ENCODE measurements around the gene SCP2D1. TPM values are rescaled to one million over a fixed set of nuclear protein-coding genes. Genes with fewer than 3 reads are reported as not detected.

The SCP2D1 gene
- polyA plus RNA-seq, 1 of the 3 experiments (the other 2 are of a cell fraction), result not detected

DNA sequence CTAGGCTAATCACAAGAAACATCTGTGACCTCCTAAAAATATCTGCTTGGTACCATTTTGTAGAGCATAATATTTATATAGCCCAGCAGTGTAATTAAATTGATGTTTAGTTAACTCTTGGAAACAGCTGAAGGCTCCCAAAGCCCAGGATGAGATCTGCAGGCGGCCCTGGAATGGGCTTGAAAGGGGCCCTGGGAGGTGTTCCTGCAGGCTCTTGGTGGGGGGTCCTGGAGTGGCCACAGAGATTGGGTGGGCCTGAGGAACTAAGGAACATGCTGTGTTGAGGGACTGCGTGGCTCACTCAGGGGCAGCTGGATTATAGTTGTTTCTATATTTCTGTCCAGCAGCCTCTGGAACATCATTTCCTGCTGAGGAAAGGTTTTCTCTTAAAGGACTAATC is 9.2 kb downstream of the SCP2D1 start:
- ChIA-PET POLR2A (no interaction called here), CTCF (no interaction called here)
- no peaks in the 10 kb centered on the region for H3F3A ChIP-seq (replicated peaks; ENCODE audit: insufficient read depth)
- no peak for DNase-seq
- no peaks in the 10 kb centered on the region; the same call in 1 of the 2 replicates for H3K27me3 ChIP-seq (ENCODE audit: insufficient read depth)
- H2AFZ ChIP-seq (ENCODE audit: low read depth), result no peak overlapping the region
- H3K4me3 ChIP-seq (ENCODE audit: low read depth in 2 of 2, low read length in 1 of 2), result no peak overlapping the region
- H4K20me1 ChIP-seq (ENCODE audit: insufficient read depth), result no peaks in the 10 kb centered on the region
- no peaks in the 10 kb centered on the region for H3K4me1 ChIP-seq (ENCODE audit: control insufficient read depth in 1 of 2, insufficient read depth in 2 of 2, low read depth in 1 of 2, low read length in 1 of 2)
- H3K36me3 ChIP-seq (replicated peaks in 1 of 2; ENCODE audit: control insufficient read depth in 1 of 2, insufficient read depth in 2 of 2, low read length in 1 of 2), result no peaks in the 10 kb centered on the region
- TF ChIP-seq EZH2phosphoT487 (IDR thresholded peaks at IDR 0.05; ENCODE audit: borderline replicate concordance, low read depth) (no peak), GATA2 (CRISPR knock-in tag; IDR thresholded peaks at IDR 0.05) (no peak), CHD2 (IDR thresholded peaks at IDR 0.05; ENCODE audit: low read length, partially characterized antibody) (no peak), ELF1 (IDR thresholded peaks at IDR 0.05) (no peak), JUND (IDR thresholded peaks at IDR 0.05) (no peak), TAF1 (IDR thresholded peaks at IDR 0.05; ENCODE audit: borderline replicate concordance, low read depth, low read length) (no peak), USF2 (IDR thresholded peaks at IDR 0.05; ENCODE audit: borderline replicate concordance, low read depth, low read length) (no peak)
- H3K9me3 ChIP-seq, result no peaks in the 10 kb centered on the region
- H3K9ac ChIP-seq, result no peak overlapping the region
- no peak overlapping the region for H3K4me2 ChIP-seq
- no peaks in the 10 kb centered on the region for H3K79me2 ChIP-seq (ENCODE audit: insufficient read depth)
- no peak overlapping the region for H3K27ac ChIP-seq (ENCODE audit: low read depth in 2 of 2, low read length in 1 of 2)
- 73% methylated on average over 1 of the region's 2 CpGs for whole genome bisulfite sequencing (ENCODE audit: low lambda C conversion rate)
- H3K9me2 ChIP-seq, result no peaks in the 10 kb centered on the region

DNA sequence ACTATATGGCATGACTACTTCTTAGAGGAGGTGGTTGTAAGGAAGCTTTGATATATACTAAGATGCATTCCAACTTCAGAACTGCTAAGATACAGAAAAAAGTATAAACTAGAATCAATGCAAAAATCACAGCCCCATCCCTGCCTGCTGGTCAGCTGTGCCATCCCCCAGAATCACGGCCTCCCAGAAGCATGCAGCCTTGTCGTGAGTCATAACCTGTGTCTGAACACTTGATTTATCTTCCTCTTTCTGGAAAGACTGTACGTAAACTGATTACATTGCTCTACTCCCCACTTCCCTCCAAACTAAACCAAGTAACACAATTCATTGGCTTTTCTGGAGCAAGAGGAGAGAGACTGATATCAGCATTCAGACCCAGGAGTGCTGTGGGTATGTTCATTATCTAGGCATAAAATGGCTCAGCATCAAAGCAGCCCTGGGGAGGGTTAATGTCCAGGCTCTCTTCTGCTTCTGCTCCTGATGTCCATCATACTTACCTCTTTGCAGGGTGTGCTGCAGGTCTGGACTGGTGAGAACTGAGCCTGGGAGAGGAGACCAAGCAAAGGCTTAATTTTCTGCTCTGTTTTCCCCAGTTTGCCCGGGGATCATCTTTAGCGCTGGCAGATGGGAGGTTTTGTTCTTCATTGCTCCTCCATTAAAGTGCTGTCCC is 18.4 kb downstream of the SCP2D1 start:
- no peaks in the 10 kb centered on the region for H3K9me2 ChIP-seq
- ChIA-PET POLR2A (no interaction called here), CTCF (no interaction called here)
- H4K20me1 ChIP-seq (ENCODE audit: insufficient read depth), result no peaks in the 10 kb centered on the region
- WGBS (ENCODE audit: low lambda C conversion rate), result 7% methylated on average over 5 of the region's 5 CpGs
- H3K27ac ChIP-seq (ENCODE audit: low read depth in 2 of 2, low read length in 1 of 2), result peak overlapping the region in 1 of 2 experiments; percentile 62; a peak in 3 of 4 replicates
- no peaks in the 10 kb centered on the region for H3K9me3 ChIP-seq
- no peak for DNase-seq
- TF ChIP-seq, protein P1, sequence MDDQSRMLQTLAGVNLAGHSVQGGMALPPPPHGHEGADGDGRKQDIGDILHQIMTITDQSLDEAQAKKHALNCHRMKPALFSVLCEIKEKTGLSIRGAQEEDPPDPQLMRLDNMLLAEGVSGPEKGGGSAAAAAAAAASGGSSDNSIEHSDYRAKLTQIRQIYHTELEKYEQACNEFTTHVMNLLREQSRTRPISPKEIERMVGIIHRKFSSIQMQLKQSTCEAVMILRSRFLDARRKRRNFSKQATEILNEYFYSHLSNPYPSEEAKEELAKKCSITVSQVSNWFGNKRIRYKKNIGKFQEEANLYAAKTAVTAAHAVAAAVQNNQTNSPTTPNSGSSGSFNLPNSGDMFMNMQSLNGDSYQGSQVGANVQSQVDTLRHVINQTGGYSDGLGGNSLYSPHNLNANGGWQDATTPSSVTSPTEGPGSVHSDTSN (IDR thresholded peaks at IDR 0.05), result peak; percentile 94
- no peak for TF ChIP-seq MXI1 (IDR thresholded peaks at IDR 0.05; ENCODE audit: low read depth, low read length)
- TF ChIP-seq NFIC (IDR thresholded peaks at IDR 0.05; ENCODE audit: borderline replicate concordance), result 0 out of 2 replicates have a peak, but pooled peaks have one; percentile 19
- peak; percentile 73; the same call in 1 of the 2 replicates for TF ChIP-seq FOSL2 (IDR thresholded peaks at IDR 0.05; ENCODE audit: borderline replicate concordance, low read depth)
- TF ChIP-seq RXRA (IDR thresholded peaks at IDR 0.05; ENCODE audit: borderline replicate concordance, low read depth), result no peak
- TF ChIP-seq RCOR1 (IDR thresholded peaks at IDR 0.05; ENCODE audit: low read length), result no peak
- no peak for TF ChIP-seq SMC3 (IDR thresholded peaks at IDR 0.05; ENCODE audit: low read depth, low read length)
- TF ChIP-seq EZH2phosphoT487 (IDR thresholded peaks at IDR 0.05; ENCODE audit: borderline replicate concordance, low read depth), result no peak
- TF ChIP-seq USF2 (IDR thresholded peaks at IDR 0.05; ENCODE audit: borderline replicate concordance, low read depth, low read length), result no peak
- TF ChIP-seq, protein P2, sequence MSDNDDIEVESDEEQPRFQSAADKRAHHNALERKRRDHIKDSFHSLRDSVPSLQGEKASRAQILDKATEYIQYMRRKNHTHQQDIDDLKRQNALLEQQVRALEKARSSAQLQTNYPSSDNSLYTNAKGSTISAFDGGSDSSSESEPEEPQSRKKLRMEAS (IDR thresholded peaks at IDR 0.05; ENCODE audit: low read depth), result 0 out of 2 replicates have a peak, but pooled peaks have one; percentile 44
- no peak for TF ChIP-seq TEAD4 (IDR thresholded peaks at IDR 0.05; ENCODE audit: borderline replicate concordance, insufficient read depth)
- no peak for TF ChIP-seq CHD2 (IDR thresholded peaks at IDR 0.05; ENCODE audit: low read length, partially characterized antibody)
- TF ChIP-seq SIN3A (IDR thresholded peaks at IDR 0.05; ENCODE audit: borderline replicate concordance, low read depth, low read length), result no peak
- no peak for TF ChIP-seq RAD21 (IDR thresholded peaks at IDR 0.05; ENCODE audit: low read length)
- no peak for TF ChIP-seq GABPA (IDR thresholded peaks at IDR 0.05; ENCODE audit: low read depth)
- TF ChIP-seq EP300 (IDR thresholded peaks at IDR 0.05; ENCODE audit: borderline replicate concordance in 1 of 2, low read depth in 1 of 2, low read length in 1 of 2), result peak in 1 of 2 experiments; percentile 42; a peak in 1 of 4 replicates
- TF ChIP-seq TAF1 (IDR thresholded peaks at IDR 0.05; ENCODE audit: borderline replicate concordance, low read depth, low read length), result no peak
- TF ChIP-seq JUND (IDR thresholded peaks at IDR 0.05), result peak; percentile 78
- no peak for TF ChIP-seq POLR2AphosphoS5 (IDR thresholded peaks at IDR 0.05; ENCODE audit: low read depth, low read length)
- peak; percentile 52; the same call in 1 of the 2 replicates for TF ChIP-seq TCF12 (IDR thresholded peaks at IDR 0.05)
- no peak for TF ChIP-seq MEF2A (IDR thresholded peaks at IDR 0.05; ENCODE audit: borderline replicate concordance, low read depth)
- TF ChIP-seq RFX5 (IDR thresholded peaks at IDR 0.05; ENCODE audit: low read length), result no peak
- H3K79me2 ChIP-seq (ENCODE audit: insufficient read depth), result no peaks in the 10 kb centered on the region
- no peaks in the 10 kb centered on the region for H3K36me3 ChIP-seq (replicated peaks in 1 of 2; ENCODE audit: control insufficient read depth in 1 of 2, insufficient read depth in 2 of 2, low read length in 1 of 2)
- H3K27me3 ChIP-seq (ENCODE audit: insufficient read depth), result no peaks in the 10 kb centered on the region
- H3F3A ChIP-seq (replicated peaks; ENCODE audit: insufficient read depth), result peaks cover 13% of the 10 kb centered on the region
- H3K4me2 ChIP-seq, result peak overlapping the region; percentile 43
- peak overlapping the region; percentile 35; the same call in 1 of the 2 replicates for H3K9ac ChIP-seq
- no peak overlapping the region for H3K4me3 ChIP-seq (ENCODE audit: low read depth in 2 of 2, low read length in 1 of 2)
- peaks cover 0 to 11% of the 10 kb centered on the region in 2 experiments; a peak in 1 of 4 replicates for H3K4me1 ChIP-seq (ENCODE audit: control insufficient read depth in 1 of 2, insufficient read depth in 2 of 2, low read depth in 1 of 2, low read length in 1 of 2)
- peak overlapping the region; percentile 69 for H2AFZ ChIP-seq (ENCODE audit: low read depth)
